Nucleus accumbens (tissue), 56 donors: ENCODE data around the gene INVS.
"Not testable (repeated sequence)": the region's sequence is repeated elsewhere in the genome, so short reads cannot be mapped to it uniquely, and the experiment has no call there.

Experiments used
- DNase-seq, 56 donors: peaks; one replicate each; lab custom pipeline; 2025; lab: John Stamatoyannopoulos, UW

The INVS gene

DNA sequence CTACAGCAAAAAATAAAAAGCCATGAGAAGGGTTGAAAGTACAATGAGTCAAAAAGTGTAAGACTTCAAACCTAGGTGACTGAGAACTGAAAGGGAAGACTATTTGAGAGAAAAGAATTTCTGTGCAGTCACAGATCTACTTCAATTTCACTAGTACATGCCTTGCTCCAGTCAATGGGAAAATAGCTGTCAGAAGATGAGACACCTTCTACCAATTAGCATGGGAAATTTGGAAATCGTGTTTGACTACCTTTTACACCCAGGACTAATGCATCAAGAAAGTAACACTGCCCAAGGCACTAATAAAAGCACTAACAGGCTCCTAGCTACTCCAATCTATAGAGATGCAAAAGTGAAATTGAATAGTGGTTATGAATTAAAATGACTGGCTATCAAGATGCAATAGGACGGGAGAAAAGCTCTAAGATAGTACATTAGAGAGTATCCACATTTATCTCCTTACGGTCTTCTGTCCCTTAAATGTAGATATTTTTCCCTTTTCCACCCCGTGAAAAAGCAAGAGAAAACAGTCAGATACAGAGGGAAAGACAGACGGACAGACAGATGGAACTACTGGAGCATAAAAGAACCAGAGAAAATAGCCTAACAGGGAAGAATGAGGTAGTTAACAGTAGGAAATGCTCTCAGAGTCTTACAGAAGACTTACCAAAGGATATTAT is 15.5 kb upstream of the INVS start:
- no peak for DNase-seq

- no peak for DNase-seq
Observed at GRCh38 chr9:100084128-100084453, 15.0 kb upstream of the INVS start.

DNA sequence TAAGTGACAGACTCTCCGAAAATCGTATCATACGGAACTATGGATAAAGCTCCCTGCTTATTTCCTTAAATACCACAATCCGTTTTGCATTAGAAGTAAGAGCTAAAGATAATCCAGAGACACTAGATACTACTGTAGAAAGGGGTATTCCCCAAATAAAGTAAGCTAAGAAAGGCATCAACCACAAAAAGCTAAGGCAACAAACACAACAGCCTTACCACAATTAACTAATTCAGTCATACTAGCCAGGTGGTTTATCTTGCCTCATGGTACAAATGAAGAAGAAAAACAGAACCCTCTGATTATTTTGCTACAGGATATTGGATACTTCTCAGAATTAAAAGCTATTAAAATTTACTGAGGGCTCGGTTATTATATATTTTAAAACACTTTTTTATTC is 14.3 kb upstream of the INVS start:
- DNase-seq, result no peak

DNA sequence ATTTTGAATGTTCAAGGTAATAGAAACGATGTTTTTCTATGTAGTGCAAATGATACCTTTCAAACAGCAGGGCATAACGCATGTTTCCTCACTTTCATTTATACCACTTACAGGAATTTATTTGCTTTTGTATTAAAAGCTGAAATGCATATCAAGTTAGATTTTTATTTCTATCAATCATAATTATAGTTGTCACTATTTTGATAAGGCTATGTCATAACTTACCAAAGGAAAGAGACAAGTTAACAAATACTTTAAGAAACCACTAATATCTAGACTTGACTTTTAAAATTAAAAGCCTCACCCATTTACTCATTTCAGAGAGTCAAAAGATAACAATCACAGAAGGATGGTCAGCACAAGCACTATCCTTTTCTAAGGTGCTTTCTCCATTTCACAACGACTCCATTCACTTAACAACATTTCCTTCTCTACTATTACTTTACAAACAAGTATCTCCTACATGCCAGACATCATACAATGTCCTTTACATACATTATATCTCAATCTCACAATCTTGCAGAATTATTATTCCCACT is 12.9 kb upstream of the INVS start:
- no peak for DNase-seq

DNA sequence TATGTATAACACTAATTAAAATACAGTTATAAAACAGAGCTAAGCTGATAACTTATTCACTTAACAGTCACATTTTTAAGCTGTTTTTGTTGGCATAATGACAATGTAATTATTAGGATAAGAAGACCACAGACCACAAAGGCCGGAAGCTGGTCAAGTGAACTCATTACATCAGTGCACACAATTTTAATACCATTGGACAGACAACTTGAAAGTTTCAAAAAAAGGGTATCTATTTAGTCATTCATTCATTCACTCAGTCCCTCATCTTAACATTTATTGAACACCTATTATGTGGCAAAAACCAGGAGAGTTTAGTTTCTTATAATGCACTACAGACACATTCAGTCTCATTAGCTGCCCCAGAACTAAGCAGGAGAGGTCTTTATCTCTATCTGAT is 11.8 kb upstream of the INVS start:
- DNase-seq, result no peak

- DNase-seq, result no peak
Observed at GRCh38 chr9:100088202-100088601, 10.8 kb upstream of the INVS start.

DNA sequence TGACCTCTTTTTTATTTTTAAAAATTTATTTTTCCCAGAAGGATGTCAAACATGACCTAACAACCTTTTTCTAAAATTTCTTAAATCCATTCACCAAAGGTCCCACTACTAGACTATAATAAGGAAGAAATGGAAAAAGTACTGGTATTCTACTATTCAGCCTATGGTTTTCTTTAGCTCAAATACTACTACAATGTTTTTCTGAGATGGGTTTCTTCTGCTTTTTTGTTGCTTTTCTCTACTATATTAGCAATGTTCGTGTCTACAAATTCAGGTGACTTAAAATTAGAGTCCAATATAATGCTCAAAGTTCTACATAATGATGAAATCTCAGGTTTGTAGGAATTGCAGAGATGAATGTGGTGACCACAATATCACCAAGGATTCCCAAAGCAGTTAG is 8.2 kb upstream of the INVS start:
- DNase-seq, result no peak

DNA sequence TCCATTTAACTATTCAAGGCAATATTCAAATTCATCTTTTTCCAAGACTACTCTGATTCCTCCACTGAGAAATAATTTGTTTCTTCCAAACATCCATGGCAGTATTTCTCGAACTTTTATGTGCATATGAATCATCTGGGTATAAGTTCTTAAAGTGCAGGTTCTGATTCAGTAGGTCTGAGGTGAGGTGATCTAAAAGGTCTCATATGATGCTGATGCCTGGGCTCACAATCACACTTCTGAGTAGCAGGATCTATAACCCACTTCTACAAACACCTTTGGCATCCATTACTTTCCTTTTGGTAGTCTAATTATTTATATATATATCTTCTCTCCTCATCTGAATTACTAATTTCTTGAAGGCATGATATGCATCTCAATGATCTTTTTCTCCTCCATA is 7.4 kb upstream of the INVS start:
- DNase-seq, result no peak

- DNase-seq, result no peak
Observed at GRCh38 chr9:100092066-100092465, 7.0 kb upstream of the INVS start.

DNA sequence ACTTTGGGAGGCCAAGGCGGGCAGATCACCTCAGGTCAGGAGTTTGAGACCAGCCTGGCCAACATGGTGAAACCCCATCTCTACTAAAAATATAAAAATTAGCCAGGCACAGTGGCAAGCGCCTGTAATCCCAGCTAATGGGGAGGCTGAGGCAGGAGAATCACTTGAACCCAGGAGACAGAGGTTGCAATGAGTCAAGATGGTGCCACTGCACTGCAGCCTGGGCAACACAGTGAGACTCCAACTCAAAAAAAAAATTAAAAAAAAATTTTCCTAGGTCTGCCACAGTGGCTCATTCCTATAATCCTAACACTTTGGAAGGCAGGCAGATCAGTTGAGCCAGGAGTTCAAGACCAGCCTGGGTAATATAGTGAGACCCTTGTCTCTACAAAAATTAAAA is 4.6 kb upstream of the INVS start:
- DNase-seq, result not testable (repeated sequence)

GRCh38 chr9:100096378-100096916 is 2.6 kb upstream of the INVS start:
- DNase-seq, result no peak

GRCh38 chr9:100098046-100098886 is 777 bp upstream of the INVS start:
- peak in 49 of 56 donors; percentile 21 to 83 (median 55) for DNase-seq

DNA sequence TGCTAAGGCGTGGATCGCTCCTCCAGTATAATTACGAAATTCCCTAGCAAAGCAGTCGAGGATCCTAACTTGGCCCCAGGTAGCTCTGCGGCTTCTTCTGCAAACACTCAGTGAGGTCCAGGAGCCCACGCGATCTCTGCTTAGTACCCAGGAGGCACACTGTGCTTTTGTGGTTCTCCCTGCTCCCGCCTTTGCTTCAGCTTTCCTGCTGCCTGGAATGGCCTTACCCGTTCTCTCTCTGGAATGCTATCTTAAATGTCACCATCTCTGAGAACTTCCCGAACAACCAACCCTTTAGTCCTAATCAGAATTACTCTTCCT is 639 bp downstream of the INVS start:
- DNase-seq, result peak in 21 of 56 donors; percentile 1 to 60 (median 34)

- DNase-seq, result no peak
Observed at GRCh38 chr9:100100146-100100667, 1.2 kb downstream of the INVS start.

DNA sequence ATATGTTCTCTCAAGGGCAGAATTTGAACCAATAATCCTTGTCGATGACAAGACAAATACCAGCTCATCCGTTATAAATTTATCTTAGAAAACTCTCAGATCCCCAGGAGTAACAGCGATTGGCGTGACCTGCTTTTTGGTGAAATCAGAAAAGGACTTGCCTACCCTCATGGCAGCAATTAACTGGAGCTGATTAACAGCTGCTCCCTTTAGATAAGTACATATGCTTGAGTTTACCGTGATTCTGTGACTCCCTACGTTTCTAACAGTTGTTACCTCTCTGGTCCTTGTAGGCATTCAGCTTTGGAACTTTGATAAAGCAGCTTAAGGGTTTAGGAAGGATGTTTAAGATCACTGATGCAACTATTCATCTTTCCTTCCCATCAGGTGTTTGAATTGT is 2.6 kb downstream of the INVS start:
- no peak for DNase-seq

DNA sequence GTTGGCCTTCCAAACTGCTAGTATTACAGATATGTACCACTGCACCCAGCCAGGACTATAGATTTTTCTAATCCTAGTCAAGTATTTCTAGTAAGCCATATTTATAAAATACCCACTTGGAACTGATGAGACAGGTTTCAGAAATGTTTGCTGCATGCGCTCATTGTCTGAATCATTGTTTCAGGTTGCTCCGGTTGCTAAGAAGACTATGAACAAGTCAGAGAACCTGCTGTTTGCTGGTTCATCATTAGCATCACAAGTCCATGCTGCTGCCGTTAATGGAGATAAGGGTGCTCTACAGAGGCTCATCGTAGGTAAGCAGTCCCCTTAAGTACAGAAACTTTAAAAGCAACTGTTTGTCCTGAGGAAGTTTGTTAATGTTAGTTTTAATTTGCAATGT is 5.3 kb downstream of the INVS start:
- DNase-seq, result no peak

- DNase-seq, result no peak
Observed at GRCh38 chr9:100105861-100106260, 6.8 kb downstream of the INVS start.

DNA sequence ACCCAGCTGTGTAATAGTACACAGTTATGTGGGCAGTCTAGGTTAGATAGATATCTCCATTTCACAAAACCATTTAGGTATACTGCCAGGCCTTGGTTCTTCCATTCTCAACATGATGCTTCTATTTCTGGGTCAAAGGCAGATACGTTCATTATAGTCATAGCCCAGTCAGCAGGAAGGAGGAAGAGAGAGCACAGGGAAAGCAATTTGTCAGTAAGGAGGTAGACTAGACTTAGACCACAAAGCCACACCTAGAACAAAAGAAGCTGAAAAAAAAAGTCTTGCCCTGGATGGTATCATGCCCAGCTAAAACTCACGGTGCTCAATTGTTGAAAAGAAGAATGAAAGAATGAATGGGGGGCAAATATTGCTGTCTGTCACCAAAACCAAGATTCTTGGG is 7.6 kb downstream of the INVS start:
- DNase-seq, result no peak

- DNase-seq, result no peak
Observed at GRCh38 chr9:100108559-100108958, 9.5 kb downstream of the INVS start.

DNA sequence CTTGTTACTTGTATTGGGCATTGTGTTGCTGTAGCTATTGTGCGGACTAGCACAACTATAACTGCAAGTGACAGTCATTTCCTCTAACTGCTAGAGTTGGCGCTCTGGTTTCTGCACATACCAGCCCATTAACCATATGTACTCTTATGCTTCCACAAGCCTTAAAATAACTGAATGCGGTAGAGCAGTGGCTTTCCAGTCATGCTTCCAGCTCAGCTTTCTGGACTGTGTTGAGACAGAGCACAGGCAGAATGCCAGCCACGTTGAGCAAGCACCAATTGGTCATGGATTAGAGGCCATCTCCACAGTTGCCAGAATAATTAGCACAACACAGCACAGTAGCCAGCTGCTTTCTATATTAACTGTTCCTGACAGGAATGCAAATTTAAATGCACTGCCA is 12.2 kb downstream of the INVS start:
- DNase-seq, result peak in 53 of 56 donors; percentile 1 to 88 (median 49)

DNA sequence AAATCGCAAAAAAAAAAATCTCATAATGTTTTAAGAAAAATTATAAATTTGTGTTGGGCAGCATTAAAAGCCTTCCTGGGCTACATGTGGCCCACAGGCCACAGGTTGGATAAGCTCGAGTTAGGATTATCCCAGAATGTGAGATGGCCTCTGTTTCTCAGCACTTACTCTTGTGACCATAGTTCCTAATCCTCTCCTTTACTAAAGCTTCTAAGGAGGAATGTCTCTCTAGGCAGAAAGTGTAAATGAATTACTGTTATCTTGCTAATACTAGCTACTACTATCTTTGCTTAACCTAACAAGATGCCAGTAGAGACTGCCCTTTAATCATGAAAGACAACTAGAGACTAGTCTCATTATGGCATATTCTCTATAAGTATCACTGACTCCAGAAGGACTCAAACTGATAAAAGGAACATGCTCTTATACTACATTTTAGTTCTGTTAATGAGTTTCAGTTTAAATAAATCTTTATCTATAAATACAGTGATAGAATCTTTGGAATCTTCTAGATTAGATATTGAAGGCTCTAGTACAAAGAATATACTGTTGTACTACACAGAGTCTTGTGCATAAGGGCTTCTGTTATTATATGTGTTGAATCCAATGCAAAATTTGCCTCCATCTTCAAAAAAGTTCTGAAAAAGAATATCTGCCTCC is 13.8 kb downstream of the INVS start:
- DNase-seq, result no peak
